COLO668 (cell line): ENCODE measurements around the gene COL6A3.
"Not testable (repeated sequence)": the region's sequence is repeated elsewhere in the genome, so short reads cannot be mapped to it uniquely, and the experiment has no call there.

ENCODE experiments used
- DNase-seq: peaks from one replicate; lab custom pipeline; 2025; ENCODE audit not compliant: unreplicated experiment; lab: John Stamatoyannopoulos, UW

The COL6A3 gene

GRCh38 chr2:237320801-237321560 lies 93.0 kb downstream of the COL6A3 start:
- DNase-seq = no peak

- no peak for DNase-seq
Measured at GRCh38 chr2:237319887-237320286, 94.1 kb downstream of the COL6A3 start.

GRCh38 chr2:237319086-237319820 lies 94.7 kb downstream of the COL6A3 start:
- DNase-seq = no peak

- no peak for DNase-seq
Measured at GRCh38 chr2:237316339-237316738, 97.6 kb downstream of the COL6A3 start.

- DNase-seq = no peak
Measured at GRCh38 chr2:237315829-237316225, 98.1 kb downstream of the COL6A3 start.

- DNase-seq = no peak
Measured at GRCh38 chr2:237315170-237315828, 98.7 kb downstream of the COL6A3 start.

GRCh38 chr2:237314681-237315080 lies 99.3 kb downstream of the COL6A3 start:
- no peak for DNase-seq

- DNase-seq = no peak
Measured at GRCh38 chr2:237314198-237314597, 99.8 kb downstream of the COL6A3 start.

GRCh38 chr2:237312021-237312755 lies 101.8 kb downstream of the COL6A3 start:
- no peak for DNase-seq

- DNase-seq = no peak
Measured at GRCh38 chr2:237310515-237311114, 103.3 kb downstream of the COL6A3 start.

- no peak for DNase-seq
Measured at GRCh38 chr2:237309416-237309815, 104.5 kb downstream of the COL6A3 start.

GRCh38 chr2:237309011-237309410 lies 105.0 kb downstream of the COL6A3 start:
- DNase-seq = no peak

- no peak for DNase-seq
Measured at GRCh38 chr2:237307474-237307873, 106.5 kb downstream of the COL6A3 start.

- no peak for DNase-seq
Measured at GRCh38 chr2:237306787-237307170, 107.2 kb downstream of the COL6A3 start.

- no peak for DNase-seq
Measured at GRCh38 chr2:237306083-237306786, 107.7 kb downstream of the COL6A3 start.

GRCh38 chr2:237305579-237305978 lies 108.4 kb downstream of the COL6A3 start:
- DNase-seq = no peak

GRCh38 chr2:237304763-237305514 lies 109.0 kb downstream of the COL6A3 start:
- no peak for DNase-seq

- DNase-seq = not testable (repeated sequence)
Measured at GRCh38 chr2:237303244-237303643, 110.7 kb downstream of the COL6A3 start.

GRCh38 chr2:237301595-237301994 lies 112.4 kb downstream of the COL6A3 start:
- DNase-seq = no peak

- DNase-seq = no peak
Measured at GRCh38 chr2:237300739-237301138, 113.2 kb downstream of the COL6A3 start.
